ENCODE results near the gene UBR4.

DNA sequence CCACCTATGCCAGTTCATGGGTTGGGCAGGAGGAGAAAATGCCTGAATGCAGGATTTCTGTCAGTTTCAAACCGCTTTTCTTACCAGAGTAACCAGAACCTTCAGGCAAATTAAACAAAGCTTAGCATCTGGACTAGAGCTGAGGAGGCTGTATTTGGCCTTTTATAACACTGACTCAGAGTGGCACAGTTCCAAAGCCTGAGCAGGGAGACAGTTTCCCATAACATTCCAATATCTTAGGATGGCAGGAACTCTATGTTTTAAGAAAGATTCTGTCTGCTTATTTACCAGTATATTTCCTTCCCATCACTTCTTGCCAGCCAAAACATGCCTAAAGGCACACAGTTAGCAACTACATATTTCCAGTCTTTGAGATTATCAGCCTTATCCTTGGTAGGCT lies 46.8 kb downstream of the UBR4 start:
- TF ChIP-seq, protein P1, sequence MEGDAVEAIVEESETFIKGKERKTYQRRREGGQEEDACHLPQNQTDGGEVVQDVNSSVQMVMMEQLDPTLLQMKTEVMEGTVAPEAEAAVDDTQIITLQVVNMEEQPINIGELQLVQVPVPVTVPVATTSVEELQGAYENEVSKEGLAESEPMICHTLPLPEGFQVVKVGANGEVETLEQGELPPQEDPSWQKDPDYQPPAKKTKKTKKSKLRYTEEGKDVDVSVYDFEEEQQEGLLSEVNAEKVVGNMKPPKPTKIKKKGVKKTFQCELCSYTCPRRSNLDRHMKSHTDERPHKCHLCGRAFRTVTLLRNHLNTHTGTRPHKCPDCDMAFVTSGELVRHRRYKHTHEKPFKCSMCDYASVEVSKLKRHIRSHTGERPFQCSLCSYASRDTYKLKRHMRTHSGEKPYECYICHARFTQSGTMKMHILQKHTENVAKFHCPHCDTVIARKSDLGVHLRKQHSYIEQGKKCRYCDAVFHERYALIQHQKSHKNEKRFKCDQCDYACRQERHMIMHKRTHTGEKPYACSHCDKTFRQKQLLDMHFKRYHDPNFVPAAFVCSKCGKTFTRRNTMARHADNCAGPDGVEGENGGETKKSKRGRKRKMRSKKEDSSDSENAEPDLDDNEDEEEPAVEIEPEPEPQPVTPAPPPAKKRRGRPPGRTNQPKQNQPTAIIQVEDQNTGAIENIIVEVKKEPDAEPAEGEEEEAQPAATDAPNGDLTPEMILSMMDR (IDR thresholded peaks at IDR 0.05; ENCODE audit: low read length) = no peak
- no peak for TF ChIP-seq EZH2 (optimal IDR thresholded peaks at IDR 0.05; ENCODE audit: low read depth, low read length)
